NB4 (cell line): ENCODE data around the gene CUX1.

Source experiments
- POLR2A ChIP-seq: IDR thresholded peaks from 2 replicates; pipeline ENCODE4 v1.6.1; 2011; ENCODE audit warnings: mild to moderate bottlenecking; ENCODE audit not compliant: insufficient read length; ENCODE audit errors: extremely low read depth
- TF ChIP-seq, protein P1 (sequence below): IDR thresholded peaks from one replicate; pipeline ENCODE4 v1.5.1; 2012; ENCODE audit warnings: low read depth, low read length
- TF ChIP-seq, protein P2 (sequence below): IDR thresholded peaks from 2 replicates; pipeline ENCODE4 v1.6.1; 2011; ENCODE audit warnings: low read depth, low read length

DNA sequence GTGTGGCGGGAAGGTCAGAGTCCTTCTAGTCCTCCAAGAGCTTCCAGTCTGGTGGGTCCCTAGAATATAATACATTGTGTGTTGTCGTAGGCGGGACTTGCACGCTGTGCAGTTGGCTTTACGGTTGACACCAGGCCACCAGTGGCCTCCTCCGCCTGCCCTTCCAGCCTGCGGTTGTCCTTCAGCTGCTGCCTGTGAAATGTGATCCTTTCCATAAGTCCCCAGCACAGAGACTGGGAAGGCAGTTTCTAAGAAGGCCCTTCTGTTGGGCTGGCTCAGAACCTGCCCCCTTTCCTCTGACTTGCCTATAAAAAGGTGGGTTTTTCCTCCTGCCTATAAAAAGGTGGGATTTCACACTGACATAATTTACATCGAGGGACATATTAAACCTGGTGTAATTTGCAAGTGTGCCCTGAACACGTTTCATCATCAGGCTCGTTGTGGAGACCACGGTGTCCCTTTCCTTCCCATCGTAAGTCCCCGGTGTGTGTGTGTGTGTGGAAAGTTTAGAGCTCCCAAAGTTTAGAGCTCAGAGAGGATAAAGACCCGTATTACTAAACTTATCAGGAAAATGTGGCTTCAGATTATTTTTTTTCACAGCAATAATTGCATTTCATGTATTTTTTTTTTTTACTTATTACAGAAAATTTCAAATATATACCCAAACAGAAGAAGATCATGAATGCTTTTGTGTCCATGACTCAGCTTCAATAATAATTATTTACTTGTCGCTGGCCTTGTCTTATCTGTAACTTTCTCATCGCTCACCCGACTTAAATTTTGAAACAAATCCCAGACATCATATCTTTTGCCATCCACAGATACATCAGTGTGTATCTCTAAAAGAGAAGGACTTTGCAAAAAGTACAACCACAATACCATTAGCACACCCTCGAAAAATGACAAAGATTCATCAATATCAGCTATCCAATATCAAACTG lies 45.1 kb downstream of the CUX1 start:
- TF ChIP-seq, protein P1, sequence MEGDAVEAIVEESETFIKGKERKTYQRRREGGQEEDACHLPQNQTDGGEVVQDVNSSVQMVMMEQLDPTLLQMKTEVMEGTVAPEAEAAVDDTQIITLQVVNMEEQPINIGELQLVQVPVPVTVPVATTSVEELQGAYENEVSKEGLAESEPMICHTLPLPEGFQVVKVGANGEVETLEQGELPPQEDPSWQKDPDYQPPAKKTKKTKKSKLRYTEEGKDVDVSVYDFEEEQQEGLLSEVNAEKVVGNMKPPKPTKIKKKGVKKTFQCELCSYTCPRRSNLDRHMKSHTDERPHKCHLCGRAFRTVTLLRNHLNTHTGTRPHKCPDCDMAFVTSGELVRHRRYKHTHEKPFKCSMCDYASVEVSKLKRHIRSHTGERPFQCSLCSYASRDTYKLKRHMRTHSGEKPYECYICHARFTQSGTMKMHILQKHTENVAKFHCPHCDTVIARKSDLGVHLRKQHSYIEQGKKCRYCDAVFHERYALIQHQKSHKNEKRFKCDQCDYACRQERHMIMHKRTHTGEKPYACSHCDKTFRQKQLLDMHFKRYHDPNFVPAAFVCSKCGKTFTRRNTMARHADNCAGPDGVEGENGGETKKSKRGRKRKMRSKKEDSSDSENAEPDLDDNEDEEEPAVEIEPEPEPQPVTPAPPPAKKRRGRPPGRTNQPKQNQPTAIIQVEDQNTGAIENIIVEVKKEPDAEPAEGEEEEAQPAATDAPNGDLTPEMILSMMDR: no peak
- no peak for TF ChIP-seq POLR2A
- TF ChIP-seq, protein P2, sequence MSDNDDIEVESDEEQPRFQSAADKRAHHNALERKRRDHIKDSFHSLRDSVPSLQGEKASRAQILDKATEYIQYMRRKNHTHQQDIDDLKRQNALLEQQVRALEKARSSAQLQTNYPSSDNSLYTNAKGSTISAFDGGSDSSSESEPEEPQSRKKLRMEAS: no peak
